CD1c-positive myeloid dendritic cell (primary cell): ENCODE results near the gene GGTLC1.
A peak's percentile ranks its signal among the peaks of the same experiment; 100 is the strongest.

ENCODE experiments used
- DNase-seq: peaks from one replicate; pipeline ENCODE4 v3.0.0-alpha.2; 2016; ENCODE audit errors: extremely low spot score

GGTLC1 gene

GRCh38 chr20:23966298-23966697 lies 22.3 kb downstream of the GGTLC1 start:
- DNase-seq = no peak

GRCh38 chr20:23963941-23964340 lies 24.6 kb downstream of the GGTLC1 start:
- no peak for DNase-seq

GRCh38 chr20:23962272-23962671 lies 26.3 kb downstream of the GGTLC1 start:
- DNase-seq = no peak

- no peak for DNase-seq
These were observed 29.5 kb downstream of the GGTLC1 start for GRCh38 chr20:23959054-23959453.

- no peak for DNase-seq
These were observed 32.7 kb downstream of the GGTLC1 start for GRCh38 chr20:23955896-23956295.

- DNase-seq = no peak
These were observed 34.4 kb downstream of the GGTLC1 start for GRCh38 chr20:23954008-23954745.

- DNase-seq = no peak
These were observed 42.4 kb downstream of the GGTLC1 start for GRCh38 chr20:23946206-23946605.

- no peak for DNase-seq
These were observed 45.3 kb downstream of the GGTLC1 start for GRCh38 chr20:23943304-23943703.

- no peak for DNase-seq
These were observed 48.9 kb downstream of the GGTLC1 start for GRCh38 chr20:23939641-23940040.

- no peak for DNase-seq
These were observed 49.5 kb downstream of the GGTLC1 start for GRCh38 chr20:23939063-23939462.

- no peak for DNase-seq
These were observed 50.5 kb downstream of the GGTLC1 start for GRCh38 chr20:23938118-23938438.

- peak; percentile 48 for DNase-seq
These were observed 51.1 kb downstream of the GGTLC1 start for GRCh38 chr20:23937303-23938117.
